SIG-M5 treated with dmso at 0.1 percent for 504 hours (cell line): ENCODE measurements around the gene CAPN12.
"Not testable (repeated sequence)": the region's sequence is repeated elsewhere in the genome, so short reads cannot be mapped to it uniquely, and the experiment has no call there.

Experiments used
- DNase-seq: peaks from one replicate; lab custom pipeline; 2025; ENCODE audit not compliant: unreplicated experiment; lab: John Stamatoyannopoulos, UW

CAPN12 gene

DNA sequence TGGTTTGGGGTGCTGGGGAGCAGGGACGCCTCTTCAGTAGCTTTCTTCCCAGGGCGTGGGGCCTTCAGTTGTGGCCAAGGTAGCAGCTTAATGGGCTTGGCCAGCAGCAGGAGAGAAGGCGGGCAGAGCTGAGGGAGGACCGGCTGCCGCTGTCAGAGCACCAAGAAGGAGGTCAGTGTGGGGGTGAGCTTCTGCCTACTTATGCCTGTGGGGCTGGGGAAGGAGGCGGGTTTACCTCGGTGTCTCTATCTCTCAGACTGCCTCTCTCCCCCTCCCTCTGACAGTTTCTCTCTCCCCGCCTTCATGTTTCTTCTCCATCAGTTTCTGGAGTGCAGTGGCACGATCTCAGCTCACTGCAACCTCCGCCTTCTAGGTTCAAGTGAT, at the start of gene CAPN12:
Gene CAPN12 (minus strand): TSS at position 177 of the 384 bp plus-strand sequence. CDS start 309 bp downstream, outside the sequence.
- no peak for DNase-seq

DNA sequence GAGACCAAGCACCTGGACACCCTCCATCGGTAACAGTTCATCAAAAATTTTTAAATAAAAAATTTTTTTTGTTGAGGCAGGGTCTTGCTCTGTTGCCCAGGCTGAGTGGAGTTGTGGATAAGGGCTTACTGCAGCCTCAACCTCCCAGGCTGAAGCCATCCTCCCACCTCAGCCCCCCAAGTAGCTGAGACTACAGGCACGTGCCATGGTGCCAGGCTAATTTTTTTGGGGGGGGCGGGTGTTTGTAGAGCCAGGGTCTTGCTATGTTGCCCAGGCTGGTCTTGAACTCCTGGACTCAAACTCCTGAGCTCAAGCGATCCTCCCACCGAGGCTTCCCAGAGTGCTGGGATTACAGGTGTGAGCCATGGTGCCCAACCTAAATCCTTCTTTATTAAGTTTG, 49.4 kb upstream of the CAPN12 start:
- no peak for DNase-seq

DNA sequence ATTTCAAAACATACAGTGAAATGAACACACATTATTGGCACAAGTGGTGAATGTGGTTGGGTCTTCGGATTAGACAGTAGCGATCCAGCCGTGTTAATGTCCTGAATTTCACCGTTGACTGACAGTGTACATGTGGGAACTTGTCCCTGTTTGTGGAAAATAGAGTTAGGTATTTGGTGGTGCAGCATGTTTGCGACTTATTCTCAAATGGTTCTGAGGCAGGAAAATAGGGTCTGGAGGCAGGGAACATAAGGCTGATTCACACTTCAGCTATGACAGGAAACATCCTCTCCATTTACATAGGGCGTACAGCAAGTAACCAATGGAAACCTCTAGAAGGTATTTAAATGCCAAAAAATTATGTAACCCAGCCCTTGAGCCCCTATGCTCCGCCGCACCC, 48.9 kb upstream of the CAPN12 start:
- no peak for DNase-seq

DNA sequence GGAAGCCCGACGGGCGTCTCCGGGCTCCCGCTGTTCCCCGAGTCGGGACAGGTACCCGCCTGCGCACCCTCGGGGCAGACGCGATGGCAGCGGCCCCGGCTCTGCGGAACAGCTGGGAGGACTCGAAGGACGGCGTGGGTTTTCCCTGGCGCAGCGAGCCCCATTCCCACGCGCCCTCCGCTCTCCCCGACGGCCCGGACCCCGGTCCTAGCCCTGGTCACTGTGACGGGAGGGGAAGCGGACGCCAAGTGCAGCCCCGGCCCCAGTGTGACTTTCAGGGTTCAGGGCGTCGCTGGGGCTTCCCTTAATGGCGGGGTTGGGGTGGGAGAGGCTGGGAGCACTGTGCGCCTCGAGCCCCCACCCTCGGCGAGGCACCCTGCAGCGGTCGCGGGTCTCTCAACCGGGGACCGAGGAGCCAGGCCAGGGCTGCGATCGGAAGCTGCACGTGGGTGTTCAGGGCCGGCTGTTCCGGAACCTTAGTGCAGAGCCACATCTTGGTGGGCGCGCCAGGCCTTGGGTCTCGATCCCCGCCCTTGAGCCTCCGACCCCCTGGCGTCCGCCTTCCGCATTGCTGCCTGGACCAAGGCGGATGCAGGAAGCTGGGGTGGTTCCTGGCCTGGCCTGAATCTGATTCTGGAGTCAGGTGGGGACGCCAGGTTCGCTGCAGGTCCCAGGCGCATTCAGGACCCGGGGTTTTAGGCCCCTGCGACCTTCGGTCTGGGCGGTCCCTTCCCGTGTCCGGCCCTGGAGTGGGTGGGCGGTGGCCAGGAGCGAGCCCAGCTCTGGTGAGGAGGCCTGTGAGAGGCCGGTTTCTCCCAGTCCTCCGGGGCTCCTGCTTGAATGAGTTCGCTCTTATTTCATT, 48.2 kb upstream of the CAPN12 start:
- DNase-seq = no peak

DNA sequence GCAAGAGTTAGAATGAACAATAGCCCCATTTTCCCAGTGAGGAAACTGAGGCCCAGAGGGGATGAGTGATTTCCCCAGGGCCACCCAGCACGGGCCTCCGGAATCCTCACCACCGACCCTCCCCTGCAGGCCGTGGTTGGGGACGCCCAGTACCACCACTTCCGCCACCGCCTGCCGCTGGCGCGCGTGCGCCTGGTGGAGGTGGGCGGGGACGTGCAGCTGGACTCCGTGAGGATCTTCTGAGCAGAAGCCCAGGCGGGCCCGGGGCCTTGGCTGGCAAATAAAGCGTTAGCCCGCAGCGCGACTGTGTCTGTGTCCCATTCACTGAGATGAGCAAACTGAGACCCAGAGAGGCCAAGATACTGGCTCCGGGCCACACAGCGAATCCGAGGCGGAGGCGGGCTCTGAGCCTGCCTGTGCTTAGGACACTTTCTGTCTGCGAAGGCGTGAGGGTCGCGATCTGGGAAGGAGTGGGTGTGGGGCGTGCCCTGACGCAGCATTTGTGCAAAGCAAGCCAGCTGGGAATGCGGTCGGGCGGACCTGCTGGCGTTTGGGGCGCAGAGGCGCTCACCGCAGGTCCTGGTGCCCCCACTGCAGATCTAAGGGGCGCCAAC, 47.3 kb upstream of the CAPN12 start:
- not testable (repeated sequence) for DNase-seq

DNA sequence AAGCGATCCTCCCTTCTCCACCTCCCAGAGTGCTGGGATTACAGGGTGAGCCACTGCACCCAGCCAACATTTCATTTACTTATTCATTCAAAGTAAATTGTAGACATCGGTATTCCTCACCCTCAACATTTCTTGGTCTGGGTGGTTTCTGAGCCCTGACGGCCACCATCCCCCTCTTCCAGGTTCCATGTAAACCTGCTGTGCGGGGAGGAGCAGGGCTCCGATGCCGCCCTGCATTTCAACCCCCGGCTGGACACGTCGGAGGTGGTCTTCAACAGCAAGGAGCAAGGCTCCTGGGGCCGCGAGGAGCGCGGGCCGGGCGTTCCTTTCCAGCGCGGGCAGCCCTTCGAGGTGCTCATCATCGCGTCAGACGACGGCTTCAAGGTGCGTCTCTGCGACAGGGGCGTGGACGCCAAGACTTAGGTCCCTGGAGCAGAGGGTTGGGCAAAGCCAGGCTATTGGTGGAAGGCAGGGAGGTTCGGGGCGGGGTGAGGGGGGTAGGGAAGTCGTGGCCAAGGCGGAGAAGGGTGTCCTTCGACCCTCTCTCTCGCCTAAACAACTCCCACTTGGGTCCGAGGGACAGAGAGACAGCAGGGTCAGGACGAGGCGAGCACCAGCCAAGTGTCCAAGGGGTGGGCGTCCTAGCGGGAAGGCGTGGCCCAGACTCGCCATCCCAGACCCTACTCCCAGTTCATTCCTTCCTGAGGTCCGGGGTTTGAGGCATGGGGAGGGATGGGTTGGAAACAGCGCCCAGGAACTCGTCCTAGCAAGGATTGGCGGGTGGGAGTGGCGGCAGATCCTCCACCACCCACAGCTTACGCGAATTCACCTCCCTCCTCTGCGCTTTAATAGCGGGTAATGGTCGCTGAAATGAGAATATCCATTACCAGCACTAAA, 46.5 kb upstream of the CAPN12 start:
- DNase-seq = not testable (repeated sequence)

- no peak for DNase-seq
Measured at GRCh38 chr19:38788478-38789243, 44.4 kb upstream of the CAPN12 start, which contains the start of gene LGALS7B. Gene LGALS7B (plus strand): TSS chr19:38789200. CDS start chr19:38789227, 27 bp downstream.

- no peak for DNase-seq
Measured at GRCh38 chr19:38786572-38787265, 42.4 kb upstream of the CAPN12 start.

DNA sequence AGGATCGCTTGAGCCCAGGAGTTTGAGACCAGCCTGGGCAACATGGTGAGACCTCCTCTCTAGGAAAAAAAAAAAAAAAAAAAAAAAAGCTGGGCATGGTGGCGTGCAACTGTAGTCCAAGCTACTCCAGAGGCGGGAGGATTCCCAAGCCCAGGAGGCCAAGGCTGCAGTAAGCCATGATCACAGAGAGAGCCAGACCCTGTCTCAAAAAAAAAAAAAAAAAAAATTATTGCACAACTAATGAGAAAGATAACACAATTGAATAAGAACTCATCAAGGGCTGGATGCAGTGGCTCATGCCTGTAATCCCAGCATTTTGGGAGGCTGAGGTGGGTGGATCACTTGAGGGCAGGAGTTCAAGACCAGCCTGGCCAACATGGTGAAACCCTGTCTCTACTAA, 41.8 kb upstream of the CAPN12 start:
- DNase-seq = not testable (repeated sequence)

DNA sequence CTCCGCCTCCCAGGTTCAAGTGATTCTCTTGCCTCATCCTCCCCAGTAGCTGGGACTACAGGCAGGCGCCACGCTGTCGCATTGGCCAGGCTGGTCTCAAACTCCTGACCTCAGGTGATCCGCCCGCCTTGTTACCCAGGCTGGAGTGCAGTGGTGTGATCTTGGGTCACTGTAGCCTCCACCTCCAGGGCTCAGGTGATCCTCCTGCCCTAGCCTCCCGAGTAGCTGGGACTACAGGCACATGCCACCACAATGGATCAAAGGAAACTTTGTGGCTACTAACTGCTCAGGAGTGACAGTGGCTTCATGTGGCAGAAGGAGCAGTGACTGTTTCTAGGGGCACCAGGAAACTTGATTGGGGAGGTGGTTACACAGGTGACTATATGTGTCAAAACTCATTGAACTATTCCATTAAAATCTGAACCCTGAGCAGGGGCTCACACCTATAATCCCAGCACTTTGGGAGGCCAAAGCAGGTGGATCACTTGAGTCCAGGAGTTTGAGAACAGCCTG, 41.0 kb upstream of the CAPN12 start:
- DNase-seq = no peak

DNA sequence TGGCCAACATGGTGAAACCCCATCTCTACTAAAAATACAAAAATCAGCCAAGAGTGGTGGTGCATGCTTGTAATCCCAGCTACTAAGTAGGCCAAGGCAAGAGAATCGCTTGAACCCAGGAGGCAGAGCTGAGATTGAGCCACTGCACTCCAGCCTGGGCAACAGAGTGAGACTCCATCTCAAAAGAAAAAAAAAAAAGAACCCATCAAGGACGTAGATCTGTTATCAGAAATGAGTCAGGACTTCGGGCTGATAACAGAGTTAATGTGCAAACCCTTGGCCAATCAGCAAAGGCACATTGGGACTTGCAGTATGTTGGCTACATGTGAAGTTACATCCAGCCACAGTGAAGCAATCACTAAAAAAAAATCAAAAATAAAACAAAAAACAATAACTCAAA, 40.0 kb upstream of the CAPN12 start:
- DNase-seq = no peak

DNA sequence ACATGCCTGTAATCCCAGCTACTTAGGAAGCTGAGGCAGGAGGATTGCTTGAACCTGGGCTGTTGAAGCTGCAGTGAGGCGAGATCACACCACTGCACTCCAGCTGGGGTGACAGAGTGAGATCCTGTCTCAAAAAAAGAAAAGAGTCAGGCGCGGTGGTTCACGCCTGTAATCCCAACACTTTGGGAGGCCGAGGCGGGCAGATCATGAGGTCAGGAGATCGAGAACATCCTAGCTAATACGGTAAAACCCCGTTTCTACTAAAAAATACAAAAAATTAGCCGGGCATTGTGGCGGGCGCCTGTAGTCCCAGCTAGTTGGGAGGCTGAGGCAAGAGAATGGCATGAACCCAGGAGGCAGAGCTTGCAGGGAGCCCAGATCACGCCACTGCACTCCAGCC, 37.9 kb upstream of the CAPN12 start:
- DNase-seq = not testable (repeated sequence)

- no peak for DNase-seq
Measured at GRCh38 chr19:38781058-38781457, 36.8 kb upstream of the CAPN12 start.

GRCh38 chr19:38780443-38780842, 36.2 kb upstream of the CAPN12 start:
- no peak for DNase-seq

GRCh38 chr19:38778733-38779132, 34.5 kb upstream of the CAPN12 start:
- no peak for DNase-seq

- no peak for DNase-seq
Measured at GRCh38 chr19:38774181-38774950, 30.1 kb upstream of the CAPN12 start.

DNA sequence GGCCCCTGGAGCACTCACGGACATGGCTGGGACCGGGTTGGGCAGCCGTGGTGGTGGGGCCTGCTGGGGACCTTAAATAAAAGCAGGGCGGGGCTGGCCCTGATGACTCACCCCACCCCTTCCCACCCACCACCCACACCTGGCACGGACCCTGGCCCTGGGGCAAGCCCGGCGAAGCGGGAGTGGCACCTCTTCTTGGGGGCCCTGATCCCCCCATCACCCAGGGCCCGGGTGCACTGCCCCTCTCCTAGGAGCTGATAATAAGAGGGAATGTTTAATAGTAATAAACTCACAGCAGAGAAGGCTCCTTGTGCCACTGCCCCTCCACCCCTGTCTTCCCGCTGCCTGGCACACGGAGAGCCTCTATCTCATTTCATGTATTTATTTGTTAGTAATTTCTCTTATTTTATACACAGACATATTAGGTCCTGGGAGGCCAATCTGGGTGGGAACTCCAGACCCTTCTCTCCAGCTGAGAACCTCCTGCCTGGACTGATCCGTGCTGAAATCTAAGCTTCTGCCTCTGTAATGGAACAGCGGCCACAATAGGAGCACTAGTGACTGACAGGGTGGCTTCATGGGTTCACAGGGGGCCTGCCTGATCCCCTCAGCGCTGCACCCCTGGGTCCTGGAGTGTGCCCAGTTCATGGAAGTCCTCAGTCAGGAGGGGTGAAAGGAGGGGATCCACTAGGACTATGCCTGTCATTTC, 29.3 kb upstream of the CAPN12 start, which contains the start of gene LGALS7:
Gene LGALS7 (minus strand): TSS at position 49 of the 709 bp plus-strand sequence. CDS start 25 bp downstream, at position 24.
- DNase-seq = no peak

DNA sequence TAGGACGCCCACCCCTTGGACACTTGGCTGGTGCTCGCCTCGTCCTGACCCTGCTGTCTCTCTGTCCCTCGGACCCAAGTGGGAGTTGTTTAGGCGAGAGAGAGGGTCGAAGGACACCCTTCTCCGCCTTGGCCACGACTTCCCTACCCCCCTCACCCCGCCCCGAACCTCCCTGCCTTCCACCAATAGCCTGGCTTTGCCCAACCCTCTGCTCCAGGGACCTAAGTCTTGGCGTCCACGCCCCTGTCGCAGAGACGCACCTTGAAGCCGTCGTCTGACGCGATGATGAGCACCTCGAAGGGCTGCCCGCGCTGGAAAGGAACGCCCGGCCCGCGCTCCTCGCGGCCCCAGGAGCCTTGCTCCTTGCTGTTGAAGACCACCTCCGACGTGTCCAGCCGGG, 27.3 kb upstream of the CAPN12 start:
- not testable (repeated sequence) for DNase-seq
